Gastrocnemius medialis (tissue), 4 donors: ENCODE data around the gene ZNF326.

Experiments
- CTCF ChIP-seq, 5 experiments: fragments of 450-650 bp in 3 of 5; fragments of 200-600 bp in 2 of 5; sonication (generic) in 2 of 5; IDR thresholded peaks in 4 of 5; conservative IDR thresholded peaks in 1 of 5; 1 replicate in 4 of 5; 2 replicates in 1 of 5; pipeline ENCODE4 v1.5.1; 2016 to 2019; ENCODE audit warnings: antibody characterized with exemption in 5 of 5, mild to moderate bottlenecking in 3 of 5, moderate library complexity in 3 of 5
- POLR2A ChIP-seq, 2 donors: fragments of 450-650 bp; IDR thresholded peaks; one replicate each; pipeline ENCODE4 v1.6.1; 2017; ENCODE audit warnings: antibody characterized with exemption in 2 of 2, mild to moderate bottlenecking in 2 of 2, moderate library complexity in 2 of 2

GRCh38 chr1:90044346-90044745, 49.4 kb downstream of the ZNF326 start:
- no peak for TF ChIP-seq CTCF (IDR thresholded peaks at IDR 0.05 in 4 of 5, conservative IDR thresholded peaks at IDR 0.05 in 1 of 5)
- no peak for TF ChIP-seq POLR2A (IDR thresholded peaks at IDR 0.05)
